ENCODE data around the gene HSPB2.

DNA sequence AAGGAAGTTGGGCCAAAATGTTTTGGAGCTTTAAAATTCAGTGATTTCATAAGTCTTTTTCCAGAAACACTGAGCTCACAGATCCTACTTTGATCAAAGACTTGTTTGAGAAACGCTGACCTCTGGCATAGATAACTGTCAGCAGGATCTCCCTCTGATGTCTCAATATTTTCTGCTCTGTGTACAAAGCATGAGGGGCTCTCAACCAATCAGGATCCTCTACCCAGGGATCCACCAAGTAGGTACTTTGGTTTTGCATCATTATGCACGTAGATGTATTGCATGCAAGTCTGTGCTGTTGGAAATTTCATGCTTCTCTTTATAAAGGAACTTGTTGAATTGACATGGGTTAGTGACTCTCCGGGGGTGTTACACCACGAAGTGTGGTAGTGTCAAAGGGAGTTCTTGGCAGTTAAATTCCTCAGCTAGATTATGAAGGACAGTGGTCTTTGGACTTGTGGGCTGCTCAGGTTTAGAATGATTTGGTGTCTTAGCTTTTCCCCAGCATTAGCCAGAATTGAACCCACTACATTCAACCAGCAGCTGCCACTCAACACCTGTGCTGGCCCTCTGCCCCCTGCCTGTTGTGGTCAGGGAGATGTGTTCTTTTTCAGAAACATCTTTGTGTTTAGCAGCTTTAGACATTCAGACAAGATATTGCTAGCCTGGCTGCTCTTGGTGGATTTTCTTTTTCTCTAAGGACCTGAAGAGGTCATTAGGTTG is 22.9 kb downstream of the HSPB2 start:
- TF ChIP-seq SUZ12 (IDR thresholded peaks at IDR 0.05; ENCODE audit: extremely low read depth, insufficient read depth, insufficient read length) (no peak), ZNF274 (IDR thresholded peaks at IDR 0.05; ENCODE audit: low read depth, low read length) (no peak), YY1 (IDR thresholded peaks at IDR 0.05; ENCODE audit: insufficient read depth, insufficient read length) (no peak)
